ENCODE measurements around the gene RHOD.

GRCh38 chr11:67052891-67053290 is 3.8 kb upstream of the RHOD start:
- TF ChIP-seq CTCF (optimal IDR thresholded peaks at IDR 0.05 in 1 of 3, IDR thresholded peaks at IDR 0.05 in 1 of 3, conservative IDR thresholded peaks at IDR 0.05 in 1 of 3; ENCODE audit: extremely low read depth in 1 of 3, insufficient read depth in 2 of 3, low read length in 3 of 3), result no peak
- no peak for TF ChIP-seq EZH2 (IDR thresholded peaks at IDR 0.05; ENCODE audit: low read length)

Data from keratinocyte (primary cell).